Naive thymus-derived CD4-positive, alpha-beta T cell (primary cell): ENCODE measurements around the gene DPM3. TPM values are rescaled to one million over a fixed set of nuclear protein-coding genes. Genes with fewer than 3 reads are reported as not detected.
A peak's percentile ranks its signal among the peaks of the same experiment; 100 is the strongest.
"Not testable (repeated sequence)": the region's sequence is repeated elsewhere in the genome, so short reads cannot be mapped to it uniquely, and the experiment has no call there.

Source experiments
- ATAC-seq: fragments of 150-1000 bp; cut with Tn5 transposase; 2 replicates; pipeline ENCODE4 v1.10.0; 2021; ENCODE audit warnings: mild to moderate bottlenecking, moderate library complexity
- CTCF ChIA-PET: fragments of 350-600 bp; sonication (Branson Sonifier 250); formaldehyde crosslinking; loops from one replicate; lab custom pipeline; 2021; ENCODE audit warnings: antibody characterized with exemption; lab: Charles Lee
- POLR2A ChIA-PET: fragments of 350-600 bp; sonication (Branson Sonifier 250); formaldehyde crosslinking; loops from one replicate; lab custom pipeline; 2021; ENCODE audit warnings: antibody characterized with exemption, inconsistent platforms; lab: Charles Lee
- DNase-seq, 9 donors: peaks; one replicate each; pipeline versions ENCODE4 v3.0.0 to v3.0.0-alpha.2; 2020 to 2022; ENCODE audit warnings: mixed read lengths in 1 of 9
- H3K27ac ChIP-seq: one replicate; pipeline ENCODE4 v1.7.0; 2013; ENCODE audit warnings: mild to moderate bottlenecking, low read depth, low read length, moderate library complexity
- H3K27me3 ChIP-seq, 2 donors: one replicate each; pipeline ENCODE4 v1.7.0; 2013; ENCODE audit warnings: low read length in 2 of 2, mild to moderate bottlenecking in 2 of 2, moderate library complexity in 2 of 2; ENCODE audit not compliant: control insufficient read depth in 2 of 2, insufficient read depth in 2 of 2
- H3K36me3 ChIP-seq, 3 experiments: 1 replicate in 2 of 3; 2 replicates in 1 of 3; pipeline ENCODE4 v1.7.0; 2013; ENCODE audit warnings: low read length in 3 of 3, mild to moderate bottlenecking in 3 of 3, moderate library complexity in 1 of 3; ENCODE audit not compliant: insufficient read depth in 3 of 3, control insufficient read depth in 2 of 3
- H3K4me1 ChIP-seq, 2 donors: one replicate each; pipeline ENCODE4 v1.7.0; 2013; ENCODE audit warnings: low read length in 2 of 2, mild to moderate bottlenecking in 2 of 2, moderate library complexity in 1 of 2; ENCODE audit not compliant: control insufficient read depth in 2 of 2, insufficient read depth in 2 of 2
- H3K4me3 ChIP-seq: 2 replicates; pipeline ENCODE4 v1.7.0; 2013; ENCODE audit warnings: mild to moderate bottlenecking, low read length
- H3K9me3 ChIP-seq, 3 experiments: 1 replicate in 2 of 3; 2 replicates in 1 of 3; pipeline ENCODE4 v1.7.0; 2013; ENCODE audit warnings: low read length in 3 of 3; ENCODE audit not compliant: control insufficient read depth in 2 of 3
- H3K27ac Mint-ChIP-seq, 9 donors: one replicate each; pipeline ENCODE4 v1.8.0; 2020 to 2022; ENCODE audit warnings: mixed read lengths in 9 of 9, mild to moderate bottlenecking in 8 of 9, moderate library complexity in 5 of 9, inconsistent platforms in 2 of 9
- H3K27me3 Mint-ChIP-seq, 5 donors: one replicate each; pipeline ENCODE4 v1.8.0; 2021 to 2022; ENCODE audit warnings: mixed read lengths in 5 of 5, mild to moderate bottlenecking in 1 of 5
- H3K36me3 Mint-ChIP-seq, 5 donors: one replicate each; pipeline ENCODE4 v1.8.0; 2020 to 2022; ENCODE audit warnings: mixed read lengths in 5 of 5, mild to moderate bottlenecking in 3 of 5, inconsistent platforms in 1 of 5
- H3K4me1 Mint-ChIP-seq, 7 donors: one replicate each; pipeline ENCODE4 v1.8.0; 2020 to 2022; ENCODE audit warnings: mixed read lengths in 7 of 7, mild to moderate bottlenecking in 3 of 7, inconsistent platforms in 1 of 7
- H3K4me3 Mint-ChIP-seq, 10 donors: one replicate each; pipeline ENCODE4 v1.8.0; 2020 to 2022; ENCODE audit warnings: mild to moderate bottlenecking in 10 of 10, mixed read lengths in 10 of 10, moderate library complexity in 6 of 10, inconsistent platforms in 2 of 10
- H3K9me3 Mint-ChIP-seq, 11 donors: one replicate each; pipeline ENCODE4 v1.8.0; 2020 to 2022; ENCODE audit warnings: mixed read lengths in 11 of 11, mild to moderate bottlenecking in 4 of 11, inconsistent platforms in 1 of 11, moderate library complexity in 1 of 11
- intact Hi-C, 2 donors: fragments of 100-400 bp; cut with micrococcal nuclease; formaldehyde crosslinking; loops; one replicate each; pipeline ENCODE4 v1.15.1; 2023
- polyA plus RNA-seq, 2 donors: library from polyadenylated mRNA; unstranded; fragments of 300-500 nt; fragmentation: Illumina TruSeq; gene quantifications; one replicate each; pipeline ENCODE4 v1.2.3, GENCODE V29; 2021
- total RNA-seq, 6 experiments: library from RNA in 5 of 6; stranded (reverse) in 5 of 6; gene quantifications; 1 replicate in 5 of 6; 2 replicates in 1 of 6; pipeline ENCODE4 v1.2.3 and lab custom pipeline; 2021 to 2026

Gene DPM3, protein sequence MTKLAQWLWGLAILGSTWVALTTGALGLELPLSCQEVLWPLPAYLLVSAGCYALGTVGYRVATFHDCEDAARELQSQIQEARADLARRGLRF
- 10 to 100 TPM; 29.1 to 50.4 (median 43.8) TPM for total RNA-seq
- 100 to 1,000 TPM in 1 of 2 donors, 10 to 100 TPM in 1; 99.2 to 128 TPM for polyA plus RNA-seq
- total RNA-seq (lab: John Stamatoyannopoulos, UW) = 2.8 reads per million, percentile 15 among the genes with 10 or more reads in this experiment

DNA sequence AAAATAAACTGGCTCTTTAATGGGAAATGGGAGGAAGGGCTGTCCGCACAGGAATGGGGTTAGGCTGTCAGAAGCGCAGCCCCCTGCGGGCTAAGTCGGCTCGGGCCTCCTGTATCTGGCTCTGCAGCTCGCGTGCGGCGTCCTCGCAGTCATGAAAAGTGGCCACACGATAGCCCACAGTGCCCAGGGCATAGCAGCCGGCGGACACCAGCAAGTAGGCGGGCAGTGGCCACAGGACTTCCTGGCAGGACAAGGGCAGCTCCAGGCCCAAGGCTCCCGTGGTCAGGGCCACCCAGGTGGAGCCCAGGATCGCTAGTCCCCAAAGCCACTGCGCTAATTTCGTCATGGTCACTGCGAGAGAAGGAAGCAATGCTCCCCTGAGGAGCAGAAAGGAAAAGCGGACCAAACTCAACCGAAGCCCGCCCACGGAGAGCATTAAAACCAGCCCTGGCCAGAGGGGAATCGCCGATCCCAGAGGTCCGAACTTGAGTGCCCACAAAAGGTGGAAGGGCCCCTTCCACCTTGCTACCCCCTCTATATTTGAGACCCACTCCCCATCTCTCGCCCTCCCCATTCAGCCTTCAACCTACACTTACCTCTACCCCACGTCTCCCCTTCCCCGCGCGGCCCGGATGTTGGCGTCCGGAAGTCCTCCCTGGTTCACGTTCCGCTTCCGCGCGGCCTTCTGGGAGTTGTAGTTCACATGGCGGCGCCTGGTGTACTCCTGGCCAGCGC is at the start of gene DPM3:
Gene DPM3, minus strand, starts transcription at position 637 of the 735 bp plus-strand sequence. Its CDS starts 291 bp downstream, at position 346.
- peaks cover 0 to 3% (median 0%) of the 10 kb centered on the region in 5 donors for H3K27me3 Mint-ChIP-seq
- Histone ChIP-seq H3K9me3 (no peaks in the 10 kb centered on the region), H3K36me3 (peaks cover 0 to 12% (median 0%) of the 10 kb centered on the region in 3 experiments), H3K27ac (peak within 1 kb of the TSS; percentile 86), H3K27me3 (no peaks in the 10 kb centered on the region), H3K4me3 (peak within 1 kb of the TSS; percentile 81), H3K4me1 (peaks cover 6 to 12% of the 10 kb centered on the region in 2 donors)
- ChIA-PET CTCF (interaction anchor here (0.6 kb wide), 1 partner anchor 12 kb away, joined by 3 read pairs; no protein-coding TSS in a partner anchor), POLR2A (interaction anchor here (0.7 to 0.9 kb wide), 2 partner anchors 10 to 12 kb away, joined by 3 read pairs; partner anchors contain the start of gene EFNA1)
- peak within 1 kb of the TSS; percentile 88 to 100 (median 97) for H3K4me3 Mint-ChIP-seq
- ATAC-seq (peak; percentile 70), DNase-seq (peak; percentile 72 to 91 (median 83))
- peaks cover 23 to 46% (median 37%) of the 10 kb centered on the region in 7 donors for H3K4me1 Mint-ChIP-seq
- peaks cover 0 to 17% (median 0%) of the 10 kb centered on the region in 5 donors for H3K36me3 Mint-ChIP-seq
- intact Hi-C loops = loop anchor here (1.0 to 5.0 kb wide), 8 partner anchors 12 to 533 kb away; partner anchors contain the start of genes KRTCAP2 (in 2 of the 2), TRIM46 (in 2 of the 2), ADAR (in 1 of the 2) and RUSC1 (in 1 of the 2)
- H3K9me3 Mint-ChIP-seq = no peaks in the 10 kb centered on the region
- H3K27ac Mint-ChIP-seq = peak within 1 kb of the TSS; percentile 85 to 99 (median 93)

DNA sequence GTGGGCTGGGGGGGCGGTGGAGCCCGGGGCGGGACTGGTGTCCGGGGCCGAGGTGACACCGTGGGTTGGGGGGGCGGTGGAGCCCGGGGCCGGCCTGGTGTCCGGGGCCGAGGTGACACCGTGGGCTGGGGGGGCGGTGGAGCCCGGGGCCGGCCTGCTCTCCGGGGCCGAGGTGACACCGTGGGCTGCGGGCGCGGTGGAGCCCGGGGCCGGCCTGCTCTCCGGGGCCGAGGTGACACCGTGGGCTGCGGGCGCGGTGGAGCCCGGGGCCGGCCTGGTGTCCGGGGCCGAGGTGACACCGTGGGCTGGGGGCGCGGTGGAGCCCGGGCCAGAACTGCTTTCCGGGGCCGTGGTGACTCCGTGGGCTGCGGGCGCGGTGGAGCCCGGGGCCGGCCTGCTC is 49.6 kb upstream of the DPM3 start:
- H3K4me3 Mint-ChIP-seq, H3K36me3 Mint-ChIP-seq, ATAC-seq, H3K27me3 ChIP-seq, H3K9me3 ChIP-seq, H3K27ac Mint-ChIP-seq, CTCF ChIA-PET, H3K4me3 ChIP-seq, H3K27me3 Mint-ChIP-seq, H3K36me3 ChIP-seq, POLR2A ChIA-PET, H3K27ac ChIP-seq, DNase-seq, H3K9me3 Mint-ChIP-seq: not testable (repeated sequence)
- intact Hi-C loops = loop anchor here (5.0 kb wide), 2 partner anchors 132 to 183 kb away; partner anchors contain the start of gene RUSC1 (in 1 of the 2)
- H3K4me1 Mint-ChIP-seq = peaks cover 8 to 38% (median 30%) of the 10 kb centered on the region in 7 donors
- peaks cover 11 to 25% of the 10 kb centered on the region in 2 donors for H3K4me1 ChIP-seq

DNA sequence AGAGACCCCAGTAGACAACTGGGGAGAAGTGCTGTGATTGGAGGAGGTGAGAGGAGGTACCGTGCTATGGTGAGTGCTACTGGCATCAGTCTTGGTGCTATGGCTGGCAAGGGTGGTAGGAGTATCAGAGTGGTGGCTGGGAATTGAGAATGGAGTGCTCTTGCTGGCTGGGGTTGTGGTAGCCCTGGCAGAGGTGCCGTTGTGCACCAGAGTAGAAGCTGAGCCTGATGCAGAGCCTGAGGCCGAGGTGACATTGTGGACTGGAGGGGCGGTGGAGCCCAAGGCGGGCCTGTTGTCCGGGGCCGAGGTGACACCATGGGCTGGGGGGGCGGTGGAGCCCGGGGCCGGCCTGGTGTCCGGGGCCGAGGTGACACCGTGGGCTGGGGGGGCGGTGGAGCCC is 47.9 kb upstream of the DPM3 start:
- CTCF ChIA-PET = no interaction called here

DNA sequence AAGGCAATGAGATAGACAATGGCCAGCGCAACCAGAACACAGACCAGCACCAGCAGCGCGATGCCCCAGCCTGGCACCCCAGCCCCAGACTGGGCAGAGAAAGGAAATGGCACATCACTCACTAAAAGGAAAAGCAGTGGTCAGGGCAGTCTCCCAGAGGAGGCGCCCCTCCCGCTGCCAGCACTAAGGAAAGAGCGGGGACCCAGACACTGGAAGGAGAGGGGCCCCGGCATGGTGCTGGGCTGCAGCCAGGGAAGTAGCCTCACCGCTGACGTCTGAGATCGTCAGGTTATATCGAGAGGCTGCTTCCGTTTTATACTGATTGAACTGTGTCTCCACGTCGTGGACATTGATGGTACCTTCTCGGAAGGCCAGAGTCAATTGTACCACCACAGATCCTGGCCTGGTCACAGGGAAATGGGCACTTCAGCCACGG is 47.1 kb upstream of the DPM3 start:
- POLR2A ChIA-PET = no interaction called here
- Mint-ChIP-seq H3K27ac (peak overlapping the region in 3 of 9 donors; percentile 55 to 84 (median 67)), H3K4me1 (peaks cover 0 to 18% (median 13%) of the 10 kb centered on the region in 7 donors), H3K36me3 (peaks cover 0 to 10% (median 0%) of the 10 kb centered on the region in 5 donors), H3K9me3 (peaks cover 0 to 3% (median 0%) of the 10 kb centered on the region in 11 donors), H3K27me3 (no peaks in the 10 kb centered on the region), H3K4me3 (no peak overlapping the region)
- DNase-seq (no peak), ATAC-seq (no peak)
- no peaks in the 10 kb centered on the region for H3K27me3 ChIP-seq
- H3K9me3 ChIP-seq = no peaks in the 10 kb centered on the region
- CTCF ChIA-PET = no interaction called here
- intact Hi-C loops = no loop called here
- H3K4me3 ChIP-seq = no peak overlapping the region
- no peak overlapping the region for H3K27ac ChIP-seq
- H3K4me1 ChIP-seq = peaks cover 0 to 5% of the 10 kb centered on the region in 2 donors
- no peaks in the 10 kb centered on the region for H3K36me3 ChIP-seq

More for the DNA sequence above, 47.9 kb upstream of the DPM3 start:
- POLR2A ChIA-PET = no interaction called here
- Mint-ChIP-seq H3K36me3 (peaks cover 0 to 10% (median 0%) of the 10 kb centered on the region in 5 donors), H3K4me1 (peaks cover under 1 to 24% (median 19%) of the 10 kb centered on the region in 7 donors), H3K27me3 (no peaks in the 10 kb centered on the region), H3K9me3 (peaks cover 0 to 3% (median 0%) of the 10 kb centered on the region in 11 donors), H3K4me3 (peak overlapping the region in 5 of 10 donors; percentile 28 to 54 (median 48)), H3K27ac (peak overlapping the region; percentile 56 to 87 (median 75))
- H3K4me1 ChIP-seq = peaks cover 0 to 12% of the 10 kb centered on the region in 2 donors
- H3K4me3 ChIP-seq = no peak overlapping the region
- H3K36me3 ChIP-seq = no peaks in the 10 kb centered on the region
- H3K9me3 ChIP-seq = no peaks in the 10 kb centered on the region
- ATAC-seq (no peak), DNase-seq (no peak)
- H3K27me3 ChIP-seq = no peaks in the 10 kb centered on the region
- intact Hi-C loops = no loop called here
- no peak overlapping the region for H3K27ac ChIP-seq

DNA sequence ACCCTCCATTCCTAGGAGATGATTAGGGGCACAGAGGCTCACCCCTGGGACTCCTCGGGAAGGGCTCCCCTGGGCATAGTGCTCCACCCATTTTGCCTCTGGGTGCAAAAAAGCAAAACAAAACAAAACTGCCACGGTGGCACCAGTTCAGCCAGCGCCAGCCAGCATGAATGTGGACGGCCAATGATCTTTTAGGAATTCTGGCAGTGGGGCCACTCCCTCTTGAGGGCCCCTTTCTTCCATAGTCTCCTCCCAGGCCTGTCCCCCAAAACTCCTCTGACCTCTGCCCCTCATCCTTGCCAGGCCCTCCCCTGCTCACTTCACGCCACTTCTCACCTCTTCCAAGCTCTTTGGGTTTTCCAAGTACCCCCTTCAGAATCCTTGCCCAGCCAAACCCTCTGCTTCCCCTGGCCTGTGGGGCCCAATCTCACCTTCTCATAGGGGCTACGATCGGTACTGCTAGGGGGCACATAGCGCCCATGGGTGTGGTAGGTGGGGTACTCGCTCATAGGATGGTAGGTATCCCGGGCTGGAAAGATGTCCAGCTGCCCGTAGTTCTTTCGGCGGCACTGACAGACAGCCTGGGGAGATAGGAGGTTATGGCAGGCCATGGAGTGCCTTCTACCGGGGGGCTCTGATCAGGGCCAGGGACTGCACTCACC is 46.6 kb upstream of the DPM3 start:
- no peak overlapping the region for H3K4me3 Mint-ChIP-seq
- ChIA-PET POLR2A (no interaction called here), CTCF (no interaction called here)
- Histone ChIP-seq H3K27ac (no peak overlapping the region), H3K9me3 (no peaks in the 10 kb centered on the region), H3K27me3 (no peaks in the 10 kb centered on the region), H3K4me3 (no peak overlapping the region), H3K36me3 (no peaks in the 10 kb centered on the region), H3K4me1 (no peaks in the 10 kb centered on the region)
- peak overlapping the region in 4 of 9 donors; percentile 21 to 92 (median 61) for H3K27ac Mint-ChIP-seq
- intact Hi-C loops = no loop called here
- H3K9me3 Mint-ChIP-seq = peaks cover 0 to 3% (median 0%) of the 10 kb centered on the region in 11 donors
- peaks cover 0 to 9% (median 0%) of the 10 kb centered on the region in 5 donors for H3K36me3 Mint-ChIP-seq
- peaks cover 0 to 13% (median 8%) of the 10 kb centered on the region in 7 donors for H3K4me1 Mint-ChIP-seq
- H3K27me3 Mint-ChIP-seq = no peaks in the 10 kb centered on the region
- DNase-seq (no peak), ATAC-seq (no peak)
